HG03097 (cell line): ENCODE data around the gene PRKCQ.

Experiments
- ATAC-seq: cut with Tn5 transposase; IDR thresholded peaks from one replicate; pipeline ENCODE4 v1.9.1; 2021; ENCODE audit not compliant: unreplicated experiment, low FRiP score

Gene PRKCQ

DNA sequence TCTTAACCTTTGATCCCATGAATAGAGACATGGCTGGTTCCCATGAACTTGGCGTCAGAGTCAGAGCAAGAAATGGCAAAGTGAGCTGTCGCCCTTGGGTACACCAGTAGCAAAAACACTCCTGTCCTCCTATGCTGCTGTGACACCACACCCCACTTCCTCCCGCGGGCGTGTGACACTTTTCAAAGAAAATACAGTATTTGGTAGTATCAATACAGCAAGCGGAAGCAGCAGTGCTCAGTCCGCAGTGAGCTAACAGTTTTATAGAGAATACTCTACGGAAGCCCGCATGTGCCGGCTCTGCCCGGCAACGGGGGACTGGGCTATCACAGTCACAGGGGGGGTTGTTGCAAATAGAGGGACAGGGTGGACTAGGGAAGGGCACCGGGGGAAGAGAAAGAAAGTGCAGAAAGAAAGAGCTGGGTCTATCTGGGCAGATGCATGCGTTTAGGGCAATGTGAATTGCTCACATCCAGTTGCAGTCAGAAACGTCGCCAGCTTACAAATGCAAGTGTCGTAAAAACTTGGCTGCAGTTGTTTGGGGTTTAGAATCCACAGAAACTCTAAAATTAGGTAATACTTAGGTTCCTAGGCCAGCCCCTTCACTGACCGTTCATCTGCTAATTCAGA lies 49.8 kb downstream of the PRKCQ start:
- ATAC-seq = no peak

- ATAC-seq = no peak
Observed at GRCh38 chr10:6528198-6528950, 51.7 kb downstream of the PRKCQ start.

DNA sequence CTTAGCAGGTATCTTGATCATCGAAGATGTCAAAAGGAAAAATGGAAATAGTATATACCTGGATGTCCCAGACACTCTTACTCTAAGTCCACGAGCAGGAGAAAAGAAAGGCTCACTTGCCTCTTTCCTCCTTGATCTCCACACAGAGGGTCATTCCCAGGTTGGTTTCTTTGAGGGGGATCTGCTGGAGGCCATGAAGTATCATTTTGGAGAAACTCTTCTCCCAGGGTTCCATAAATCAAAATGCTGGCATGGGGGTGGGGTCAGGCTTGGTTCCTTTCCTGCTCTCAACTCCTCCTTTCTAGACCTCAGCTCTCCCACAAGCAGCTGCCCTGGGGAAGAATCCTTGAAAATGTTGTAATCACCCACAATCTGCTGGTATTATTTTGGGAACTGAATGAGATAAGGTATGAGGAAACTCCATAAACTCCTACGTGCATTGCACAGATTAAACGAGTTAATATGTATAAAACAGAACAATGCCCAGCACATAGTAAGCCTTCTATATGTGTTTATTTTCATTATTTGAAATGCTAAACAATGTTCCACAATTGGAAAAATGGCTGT lies 54.4 kb downstream of the PRKCQ start:
- ATAC-seq = no peak

DNA sequence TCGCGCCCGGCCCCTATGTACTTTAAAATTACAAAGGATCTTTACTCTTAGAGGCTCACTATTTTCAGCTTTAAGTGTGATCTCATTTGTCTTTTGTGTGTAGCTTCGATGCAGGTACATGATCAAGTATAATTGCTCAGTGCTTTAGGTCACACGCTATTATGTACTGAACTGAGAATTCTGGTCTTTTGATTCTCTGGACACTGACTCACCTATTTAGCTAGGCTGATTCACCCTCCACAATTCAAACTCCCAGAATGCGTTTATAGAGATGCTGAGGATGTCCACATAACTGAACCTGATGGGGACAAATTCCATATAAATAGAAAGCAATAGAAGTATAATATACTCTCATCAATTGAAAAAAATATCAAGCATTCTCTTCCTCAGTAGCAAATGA lies 57.8 kb downstream of the PRKCQ start:
- no peak for ATAC-seq

GRCh38 chr10:6520138-6520537 lies 59.9 kb downstream of the PRKCQ start:
- no peak for ATAC-seq

GRCh38 chr10:6518791-6519429 lies 61.2 kb downstream of the PRKCQ start:
- ATAC-seq = no peak

DNA sequence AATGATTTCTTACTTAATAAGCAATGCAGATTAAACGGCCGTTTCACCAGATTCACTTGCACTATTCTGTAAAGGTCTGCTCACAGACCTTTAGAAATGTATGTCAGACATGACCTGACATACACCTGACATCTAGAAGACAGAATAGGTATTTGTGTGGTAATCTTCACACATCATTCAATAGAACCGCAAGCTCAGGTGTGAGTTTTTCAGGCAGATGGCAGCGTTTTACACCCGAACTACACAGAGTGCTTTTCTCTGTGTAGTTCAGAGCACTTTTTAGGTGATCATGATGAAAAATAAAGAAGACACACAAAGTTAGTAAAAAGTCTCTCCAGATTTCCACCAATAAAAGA lies 63.2 kb downstream of the PRKCQ start:
- ATAC-seq = no peak

DNA sequence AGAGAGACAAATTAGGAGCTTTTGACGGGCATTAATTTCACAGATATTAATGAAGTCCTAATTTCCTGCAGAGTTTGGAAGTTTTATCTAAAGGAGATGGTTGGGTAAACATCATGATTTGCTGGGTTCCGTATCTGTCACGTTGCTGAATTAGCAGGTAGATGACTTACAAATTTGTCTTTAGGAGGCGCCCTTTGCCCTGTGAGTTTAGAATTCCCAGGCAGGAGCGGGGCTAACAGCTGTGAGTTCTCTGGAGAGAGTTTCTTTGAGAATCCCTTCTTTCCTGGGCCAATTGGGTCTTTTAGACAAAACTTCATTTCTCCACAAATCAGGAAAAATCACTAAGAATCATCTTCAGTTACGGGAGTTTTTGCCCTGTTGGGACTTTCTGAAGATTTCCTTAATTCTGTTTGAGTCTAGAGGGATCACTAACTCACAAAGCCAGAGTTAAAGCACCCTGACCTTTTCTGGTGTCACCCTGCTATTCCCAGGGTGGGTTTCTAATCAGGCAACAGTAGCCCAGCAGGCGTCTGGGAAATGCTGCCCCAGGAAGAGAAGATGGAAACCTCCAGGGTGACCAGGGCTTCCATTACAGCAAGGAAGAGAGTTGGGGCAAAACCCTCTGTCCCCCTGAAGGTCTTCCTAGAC lies 63.7 kb downstream of the PRKCQ start:
- no peak for ATAC-seq

DNA sequence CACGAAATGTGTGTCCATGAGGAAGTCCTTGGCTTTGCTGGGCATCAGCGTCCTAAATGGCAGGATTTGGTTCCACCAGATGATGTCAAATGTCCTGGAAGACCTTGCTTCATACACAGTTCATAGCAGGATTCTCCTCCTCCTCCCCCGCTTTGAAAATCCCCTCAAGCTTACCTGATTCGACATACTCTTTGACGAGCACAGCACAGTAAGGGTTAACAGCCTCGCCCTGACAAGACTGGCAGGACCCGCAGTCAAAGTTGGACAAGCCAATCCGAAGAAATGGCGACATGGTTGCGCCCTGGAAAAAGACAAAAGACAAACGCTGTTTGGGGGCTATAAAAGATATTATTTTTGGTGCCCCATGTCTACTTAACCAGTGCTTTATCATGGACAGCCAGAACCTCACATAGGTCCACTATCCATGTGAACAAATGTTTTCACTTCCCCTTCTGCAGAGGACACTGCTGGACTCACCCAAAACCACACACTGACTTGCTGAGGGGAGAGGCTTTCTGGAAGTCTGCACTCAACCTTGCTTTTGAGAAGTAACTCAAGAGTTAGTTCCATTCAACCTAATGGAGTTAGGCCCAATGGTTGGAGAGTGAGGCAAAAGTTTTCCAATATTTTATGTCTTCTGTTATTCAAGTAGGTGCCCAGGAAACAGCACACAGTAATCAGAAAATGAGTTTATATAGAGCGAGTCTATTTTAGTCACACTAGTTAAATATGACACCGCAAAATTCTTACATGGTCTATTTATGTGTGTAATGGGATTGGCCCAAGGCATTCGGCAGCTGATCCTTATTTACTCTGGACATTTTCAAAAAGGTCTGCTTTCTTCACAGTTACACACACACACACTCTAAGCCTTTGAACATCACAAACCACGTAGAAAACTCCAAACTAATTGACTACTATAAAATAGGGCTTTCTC lies 65.0 kb downstream of the PRKCQ start:
- ATAC-seq = no peak

GRCh38 chr10:6514180-6514579 lies 65.9 kb downstream of the PRKCQ start:
- ATAC-seq = no peak

- no peak for ATAC-seq
Observed at GRCh38 chr10:6513476-6513875, 66.6 kb downstream of the PRKCQ start.

- no peak for ATAC-seq
Observed at GRCh38 chr10:6512182-6512581, 67.9 kb downstream of the PRKCQ start.

- no peak for ATAC-seq
Observed at GRCh38 chr10:6511347-6511746, 68.7 kb downstream of the PRKCQ start.

- ATAC-seq = peak; percentile 81
Observed at GRCh38 chr10:6507311-6507710, 72.8 kb downstream of the PRKCQ start.

GRCh38 chr10:6505300-6505699 lies 74.8 kb downstream of the PRKCQ start:
- ATAC-seq = no peak

DNA sequence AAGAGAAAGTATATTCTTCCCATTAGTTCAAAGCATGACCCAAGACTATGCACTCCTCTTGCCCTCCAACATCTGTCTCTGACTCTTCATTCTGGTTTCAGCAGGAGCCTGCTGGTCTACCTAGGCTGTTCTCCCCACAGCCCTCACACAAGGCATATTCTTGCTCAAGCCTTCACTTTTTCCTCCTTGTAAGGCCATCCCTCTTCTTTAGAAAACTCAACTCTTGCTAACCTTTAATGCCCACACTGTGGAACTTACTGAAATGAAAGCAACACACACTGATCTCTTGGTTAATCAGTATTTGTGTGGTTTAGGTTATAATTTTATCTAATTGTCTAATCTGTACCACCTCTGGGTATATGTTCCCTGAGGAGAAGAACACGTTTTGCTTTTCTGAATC lies 75.8 kb downstream of the PRKCQ start:
- ATAC-seq = no peak

- no peak for ATAC-seq
Observed at GRCh38 chr10:6503171-6503570, 76.9 kb downstream of the PRKCQ start.

DNA sequence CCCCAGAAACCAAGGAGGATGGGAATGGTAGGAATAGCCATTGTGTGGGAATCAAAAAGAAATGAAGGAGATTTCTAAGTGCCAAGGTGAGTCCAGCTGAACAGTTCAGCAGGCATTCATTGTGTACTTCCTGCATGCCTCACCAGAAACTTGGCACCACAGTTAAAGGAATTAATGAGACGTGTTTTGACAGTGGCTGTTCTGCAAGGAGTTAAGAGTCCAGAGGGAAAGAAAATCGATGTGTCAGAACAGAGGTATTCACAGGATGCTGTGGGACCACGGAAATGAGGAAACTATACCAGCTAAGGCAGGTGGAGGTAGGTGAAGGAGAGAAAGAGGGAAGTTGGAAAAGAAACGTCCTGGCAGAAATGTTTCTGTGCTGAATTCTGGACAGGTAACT lies 78.1 kb downstream of the PRKCQ start:
- no peak for ATAC-seq

- ATAC-seq = no peak
Observed at GRCh38 chr10:6499974-6500373, 80.1 kb downstream of the PRKCQ start.

DNA sequence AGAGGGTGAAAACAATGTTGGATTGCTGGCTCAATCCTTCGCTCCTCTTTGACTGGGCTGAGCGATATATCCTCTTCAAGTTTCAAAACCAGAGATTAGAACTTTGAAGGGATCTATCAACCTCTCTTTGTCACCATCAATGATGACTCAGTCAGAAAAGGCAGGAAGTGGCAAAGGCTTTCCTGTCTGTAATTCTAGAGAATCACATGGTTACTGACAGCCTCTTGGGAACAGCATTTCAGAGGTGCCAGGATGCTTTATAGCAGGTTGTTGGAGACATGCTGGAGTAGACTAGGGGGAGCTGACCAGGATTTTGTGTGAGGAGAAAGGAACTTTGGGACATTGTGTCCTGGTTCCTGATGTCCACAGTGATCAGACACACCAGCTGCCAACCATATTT lies 81.3 kb downstream of the PRKCQ start:
- ATAC-seq = no peak
